ENCODE measurements around the gene RPS19BP1.

Gene RPS19BP1

DNA sequence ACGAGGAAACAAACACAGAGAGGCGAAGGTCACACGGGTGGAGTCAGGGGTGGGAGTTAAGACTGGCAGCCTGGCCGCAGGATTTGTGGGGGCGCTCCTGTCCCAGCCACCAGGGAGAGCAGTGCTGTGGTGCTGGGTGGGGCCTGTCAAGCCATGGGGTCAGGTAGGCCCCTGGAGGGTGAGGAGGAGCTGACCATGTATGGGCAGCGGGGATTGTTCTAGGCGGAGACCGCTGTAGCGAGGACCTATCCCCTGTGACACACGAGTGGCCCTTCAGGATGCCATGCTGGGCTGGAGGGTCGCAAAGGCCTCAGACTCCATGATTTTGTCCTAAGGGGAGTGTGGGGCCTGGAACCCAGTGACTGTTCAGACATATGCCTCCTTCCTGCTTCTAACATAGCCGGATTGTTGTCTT is 1.6 kb upstream of the RPS19BP1 start:
- H3K4me3 ChIP-seq (ENCODE audit: low read depth, low read length) = no peak overlapping the region
- DNase-seq (ENCODE audit: low read depth, low spot score) = no peak
- no peak for TF ChIP-seq CTCF (IDR thresholded peaks at IDR 0.05; ENCODE audit: low read depth, low read length)
- in situ Hi-C loops (cut with HindIII; ENCODE audit: low sequenced_read_pairs) = no loop called here

DNA sequence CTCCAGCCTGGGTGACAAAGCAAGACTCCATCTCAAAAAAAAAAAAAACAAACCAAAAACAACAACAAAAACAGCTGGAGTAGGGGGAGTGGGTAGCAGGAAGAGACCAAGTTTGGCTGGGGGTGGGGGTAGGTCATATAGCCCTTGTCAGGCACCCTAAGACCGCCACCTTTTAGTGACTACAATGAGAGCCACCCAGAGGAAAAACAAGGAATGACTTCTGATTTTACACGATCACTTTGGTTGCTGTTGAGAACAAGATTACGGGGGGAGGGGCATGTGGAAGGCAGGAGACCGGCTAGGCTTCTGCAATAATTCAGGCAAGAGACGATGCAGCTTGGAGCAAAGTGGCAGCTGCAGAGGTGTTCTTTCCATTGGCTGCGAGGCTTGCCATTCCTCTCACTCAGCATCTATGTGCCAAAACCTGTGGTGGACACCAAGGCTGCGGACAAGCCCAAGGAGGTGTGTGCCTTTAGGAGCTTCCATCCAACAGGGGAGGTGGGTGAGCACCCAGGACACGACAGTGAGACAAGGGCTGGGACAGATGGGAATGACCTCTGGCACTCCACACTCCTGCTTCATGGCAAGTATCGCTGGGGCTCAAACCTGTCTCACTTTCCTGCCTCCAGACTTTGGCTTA is 1.7 kb downstream of the RPS19BP1 start:
- TF ChIP-seq CTCF (IDR thresholded peaks at IDR 0.05; ENCODE audit: low read depth, low read length) = peak; percentile 28
- in situ Hi-C loops (cut with HindIII; ENCODE audit: low sequenced_read_pairs) = no loop called here
- no peak overlapping the region for H3K4me3 ChIP-seq (ENCODE audit: low read depth, low read length)
- peak; percentile 36 for DNase-seq (ENCODE audit: low read depth, low spot score)

DNA sequence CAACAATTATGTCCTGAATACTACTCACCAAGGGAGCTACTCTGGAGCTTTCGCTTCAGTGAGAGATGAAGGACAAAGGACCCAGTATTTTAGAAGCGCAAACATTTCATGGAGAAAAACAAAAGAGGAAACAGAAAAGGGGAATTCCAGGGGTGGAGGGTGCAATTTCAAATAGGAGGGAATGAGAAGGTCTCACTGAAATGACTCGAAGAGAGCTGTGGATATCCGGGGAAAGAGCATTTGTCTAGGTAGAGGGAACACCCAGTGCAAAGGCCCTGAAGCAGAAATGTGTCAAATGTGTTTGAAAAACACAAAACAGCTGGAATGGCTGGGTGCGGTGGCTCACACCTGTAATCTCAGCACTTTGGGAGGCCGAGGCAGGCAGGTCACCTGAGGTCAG is 2.4 kb downstream of the RPS19BP1 start:
- in situ Hi-C loops (cut with HindIII; ENCODE audit: low sequenced_read_pairs) = no loop called here
- no peak for TF ChIP-seq CTCF (IDR thresholded peaks at IDR 0.05; ENCODE audit: low read depth, low read length)
- no peak for DNase-seq (ENCODE audit: low read depth, low spot score)
- no peak overlapping the region for H3K4me3 ChIP-seq (ENCODE audit: low read depth, low read length)

DNA sequence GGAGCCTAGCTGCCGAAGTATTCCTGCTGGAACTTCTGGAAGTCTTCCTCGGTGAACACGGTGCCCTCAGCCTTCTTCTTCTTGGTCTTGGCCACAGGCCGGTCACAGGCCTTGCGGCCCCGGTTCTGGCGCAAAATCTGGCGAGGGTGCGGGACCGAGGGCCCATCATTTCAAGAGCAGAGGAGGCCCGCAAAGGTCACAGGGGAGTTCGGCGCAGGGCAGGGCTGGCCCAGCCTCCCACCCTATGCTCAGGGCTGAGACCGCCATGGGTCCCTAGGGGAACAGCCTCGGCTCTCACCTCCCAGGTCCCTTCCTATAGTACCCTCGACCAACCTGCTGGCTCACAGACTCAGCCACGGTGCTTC is 3.1 kb downstream of the RPS19BP1 start:
- DNase-seq (ENCODE audit: low read depth, low spot score) = no peak
- no peak overlapping the region for H3K4me3 ChIP-seq (ENCODE audit: low read depth, low read length)
- TF ChIP-seq CTCF (IDR thresholded peaks at IDR 0.05; ENCODE audit: low read depth, low read length) = no peak
- in situ Hi-C loops (cut with HindIII; ENCODE audit: low sequenced_read_pairs) = no loop called here

GRCh38 chr22:39528681-39529486 is 3.7 kb downstream of the RPS19BP1 start:
- H3K4me3 ChIP-seq (ENCODE audit: low read depth, low read length) = no peak overlapping the region
- peak; percentile 93 for DNase-seq (ENCODE audit: low read depth, low spot score)
- peak; percentile 99 for TF ChIP-seq CTCF (IDR thresholded peaks at IDR 0.05; ENCODE audit: low read depth, low read length)
- in situ Hi-C loops (cut with HindIII; ENCODE audit: low sequenced_read_pairs) = no loop called here

DNA sequence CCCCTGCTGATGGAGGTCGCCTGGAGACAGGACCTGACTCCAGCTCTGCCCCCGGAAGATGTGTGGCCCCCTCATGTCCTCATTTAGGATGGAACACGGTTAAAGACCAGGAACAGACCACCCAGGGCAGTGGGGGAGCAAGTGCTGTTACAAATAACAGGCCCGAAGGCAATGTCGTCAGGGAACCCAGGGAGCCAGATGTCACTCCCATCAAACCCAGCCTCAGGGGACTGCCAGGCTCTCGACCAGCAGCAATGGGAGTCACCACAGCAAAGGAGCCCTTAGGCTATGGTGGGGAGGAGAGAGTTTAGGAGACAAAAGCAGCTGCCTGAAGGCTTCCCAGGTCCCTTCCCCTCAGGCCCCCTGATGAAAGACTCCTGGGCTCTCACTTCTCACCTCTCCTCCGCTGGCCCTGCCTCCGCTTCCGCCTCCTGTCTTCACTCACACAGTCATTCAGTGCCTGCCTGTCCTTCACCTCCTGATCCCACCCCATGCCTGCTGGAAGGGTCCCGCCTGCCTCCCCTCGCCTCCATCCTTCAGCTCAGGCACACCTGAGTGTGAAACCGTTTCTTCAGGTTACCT is 4.4 kb downstream of the RPS19BP1 start:
- TF ChIP-seq CTCF (IDR thresholded peaks at IDR 0.05; ENCODE audit: low read depth, low read length) = no peak
- in situ Hi-C loops (cut with HindIII; ENCODE audit: low sequenced_read_pairs) = no loop called here
- no peak overlapping the region for H3K4me3 ChIP-seq (ENCODE audit: low read depth, low read length)
- DNase-seq (ENCODE audit: low read depth, low spot score) = no peak

All from astrocyte of the spinal cord (primary cell).